WERI-Rb-1 (cell line): ENCODE data around the gene QKI.

Experiments
- DNase-seq: peaks from one replicate; pipeline ENCODE4 v3.0.0-alpha.2; 2020
- H3K27ac ChIP-seq: fragments of 250-450 bp; sonication (Bioruptor Pico); 2 replicates; pipeline ENCODE4 v1.5.1; 2020; ENCODE audit warnings: mild to moderate bottlenecking, moderate library complexity
- H3K27me3 ChIP-seq: fragments of 250-450 bp; sonication (Bioruptor Pico); 2 replicates; pipeline ENCODE4 v1.5.1; 2021; ENCODE audit warnings: mild to moderate bottlenecking, low read depth, moderate library complexity; ENCODE audit not compliant: insufficient read depth, severe bottlenecking
- H3K36me3 ChIP-seq: fragments of 250-450 bp; sonication (Bioruptor Pico); 2 replicates; pipeline ENCODE4 v1.5.1; 2020; ENCODE audit warnings: mild to moderate bottlenecking, moderate library complexity
- H3K4me3 ChIP-seq: 2 replicates; pipeline ENCODE4 v1.5.1; 2011; ENCODE audit warnings: low read depth, mild to moderate bottlenecking, control low read depth, low read length
- H3K9me3 ChIP-seq: fragments of 250-450 bp; sonication (Bioruptor Pico); 2 replicates; pipeline ENCODE4 v1.5.1; 2021; ENCODE audit warnings: mild to moderate bottlenecking, moderate library complexity; ENCODE audit not compliant: severe bottlenecking
- TF ChIP-seq, protein P1 (sequence below): IDR thresholded peaks from 2 replicates; pipeline ENCODE4 v1.5.1; 2011; ENCODE audit warnings: low read depth, mild to moderate bottlenecking, control low read depth, inconsistent platforms, low read length

Gene QKI

GRCh38 chr6:163548624-163549023, 134.1 kb downstream of the QKI start:
- H3K9me3 ChIP-seq: no peaks in the 10 kb centered on the region
- H3K36me3 ChIP-seq: no peaks in the 10 kb centered on the region
- H3K27me3 ChIP-seq: no peaks in the 10 kb centered on the region
- H3K4me3 ChIP-seq: no peak overlapping the region
- TF ChIP-seq, protein P1, sequence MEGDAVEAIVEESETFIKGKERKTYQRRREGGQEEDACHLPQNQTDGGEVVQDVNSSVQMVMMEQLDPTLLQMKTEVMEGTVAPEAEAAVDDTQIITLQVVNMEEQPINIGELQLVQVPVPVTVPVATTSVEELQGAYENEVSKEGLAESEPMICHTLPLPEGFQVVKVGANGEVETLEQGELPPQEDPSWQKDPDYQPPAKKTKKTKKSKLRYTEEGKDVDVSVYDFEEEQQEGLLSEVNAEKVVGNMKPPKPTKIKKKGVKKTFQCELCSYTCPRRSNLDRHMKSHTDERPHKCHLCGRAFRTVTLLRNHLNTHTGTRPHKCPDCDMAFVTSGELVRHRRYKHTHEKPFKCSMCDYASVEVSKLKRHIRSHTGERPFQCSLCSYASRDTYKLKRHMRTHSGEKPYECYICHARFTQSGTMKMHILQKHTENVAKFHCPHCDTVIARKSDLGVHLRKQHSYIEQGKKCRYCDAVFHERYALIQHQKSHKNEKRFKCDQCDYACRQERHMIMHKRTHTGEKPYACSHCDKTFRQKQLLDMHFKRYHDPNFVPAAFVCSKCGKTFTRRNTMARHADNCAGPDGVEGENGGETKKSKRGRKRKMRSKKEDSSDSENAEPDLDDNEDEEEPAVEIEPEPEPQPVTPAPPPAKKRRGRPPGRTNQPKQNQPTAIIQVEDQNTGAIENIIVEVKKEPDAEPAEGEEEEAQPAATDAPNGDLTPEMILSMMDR: no peak
- no peak for DNase-seq
- no peak overlapping the region for H3K27ac ChIP-seq

DNA sequence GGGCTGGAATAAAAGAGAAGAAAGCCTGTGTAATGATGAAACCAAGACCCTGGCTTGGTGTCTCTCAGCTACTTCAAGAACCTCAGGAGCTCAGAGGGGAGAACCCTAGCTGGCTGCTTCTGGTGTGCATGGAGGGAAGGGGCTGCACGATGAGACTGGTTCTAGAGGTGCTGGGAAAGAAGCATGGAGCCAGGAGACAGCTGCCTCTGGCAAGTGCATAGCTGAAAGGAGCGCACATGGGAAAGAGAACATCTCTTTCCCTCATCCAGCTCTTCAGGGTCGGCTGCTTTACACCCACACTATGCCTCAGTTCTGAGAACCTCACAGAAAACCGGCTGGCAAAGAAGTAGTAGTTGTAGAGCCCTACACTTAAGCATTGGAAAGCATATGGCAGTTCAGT, 139.5 kb downstream of the QKI start:
- Histone ChIP-seq H3K9me3 (no peaks in the 10 kb centered on the region), H3K36me3 (no peaks in the 10 kb centered on the region; the same call in 1 of the 2 replicates), H3K27ac (no peak overlapping the region), H3K27me3 (no peaks in the 10 kb centered on the region), H3K4me3 (no peak overlapping the region)
- DNase-seq: no peak
- TF ChIP-seq, protein P1: no peak

DNA sequence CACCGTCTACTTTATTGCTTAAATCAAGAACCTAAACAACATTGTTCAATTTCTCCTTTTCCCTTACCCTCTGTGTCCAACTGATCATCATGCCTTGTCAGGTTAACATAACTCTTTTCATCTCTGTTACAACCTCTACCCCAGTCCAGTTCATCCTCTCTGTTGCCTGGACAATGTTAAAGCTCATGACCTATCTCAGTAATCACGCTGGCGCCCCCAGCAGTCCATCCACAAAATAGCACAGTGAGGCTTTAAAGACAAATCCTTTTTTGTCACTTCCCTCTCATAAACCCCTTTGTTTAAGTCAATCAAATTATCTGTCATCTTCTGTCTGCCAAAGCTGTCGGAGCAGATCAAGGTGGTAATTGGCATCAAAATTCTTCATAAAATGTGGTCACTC, 140.1 kb downstream of the QKI start:
- no peaks in the 10 kb centered on the region; the same call in 1 of the 2 replicates for H3K36me3 ChIP-seq
- peak; percentile 73 for DNase-seq
- no peaks in the 10 kb centered on the region for H3K27me3 ChIP-seq
- no peaks in the 10 kb centered on the region for H3K9me3 ChIP-seq
- TF ChIP-seq, protein P1: peak; percentile 68
- no peak overlapping the region for H3K27ac ChIP-seq
- H3K4me3 ChIP-seq: no peak overlapping the region

DNA sequence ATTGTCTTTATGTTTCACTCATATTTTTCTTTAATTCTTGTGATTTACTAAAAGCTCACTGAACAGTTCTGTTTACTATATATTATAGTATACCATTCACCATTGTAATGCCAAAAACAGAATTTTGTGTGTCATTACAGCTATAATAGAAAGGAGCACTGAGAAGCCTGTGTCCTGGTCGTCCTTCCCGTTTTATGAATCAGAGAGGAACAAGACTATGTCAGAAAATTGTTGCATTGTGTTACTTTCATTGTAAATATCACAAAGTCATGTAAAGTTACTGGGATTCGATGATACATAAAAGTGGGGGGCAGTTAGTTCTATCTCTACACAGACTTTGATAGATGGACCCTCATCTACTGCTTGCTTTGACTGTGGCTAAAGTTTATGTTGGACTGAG, 145.1 kb downstream of the QKI start:
- TF ChIP-seq, protein P1: no peak

DNA sequence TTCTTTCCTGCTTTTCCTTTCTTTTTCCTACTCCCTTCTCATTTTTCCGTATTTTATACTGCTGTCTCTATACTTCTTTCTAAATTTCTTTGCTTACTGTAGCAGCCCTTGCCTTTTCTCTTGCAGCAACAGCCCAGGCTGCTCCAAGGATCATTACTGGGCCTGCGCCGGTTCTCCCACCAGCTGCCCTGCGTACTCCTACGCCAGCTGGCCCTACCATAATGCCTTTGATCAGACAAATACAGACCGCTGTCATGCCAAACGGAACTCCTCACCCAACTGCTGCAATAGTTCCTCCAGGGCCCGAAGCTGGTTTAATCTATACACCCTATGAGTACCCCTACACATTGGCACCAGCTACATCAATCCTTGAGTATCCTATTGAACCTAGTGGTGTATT, 148.8 kb downstream of the QKI start:
- Histone ChIP-seq H3K36me3 (peaks cover 8% of the 10 kb centered on the region), H3K9me3 (no peaks in the 10 kb centered on the region), H3K27me3 (no peaks in the 10 kb centered on the region), H3K27ac (no peak overlapping the region), H3K4me3 (no peak overlapping the region)
- TF ChIP-seq, protein P1: no peak
- no peak for DNase-seq

More for the DNA sequence above, 145.1 kb downstream of the QKI start:
- Histone ChIP-seq H3K27me3 (no peaks in the 10 kb centered on the region), H3K36me3 (peaks cover 8% of the 10 kb centered on the region), H3K4me3 (no peak overlapping the region), H3K27ac (no peak overlapping the region), H3K9me3 (no peaks in the 10 kb centered on the region)
- DNase-seq: no peak

GRCh38 chr6:163564534-163564933, 150.0 kb downstream of the QKI start:
- Histone ChIP-seq H3K9me3 (no peaks in the 10 kb centered on the region), H3K36me3 (peaks cover 8% of the 10 kb centered on the region), H3K27me3 (no peaks in the 10 kb centered on the region), H3K4me3 (no peak overlapping the region), H3K27ac (0 out of 2 replicates have a peak overlapping the region, but pooled peaks have one; percentile 9)
- TF ChIP-seq, protein P1: no peak
- no peak for DNase-seq
